ENCODE results near the gene MGAT4D.

The MGAT4D gene

GRCh38 chr4:140499391-140499790 is 1.3 kb upstream of the MGAT4D start:
- no peak for TF ChIP-seq REST (IDR thresholded peaks at IDR 0.05; ENCODE audit: insufficient replicate concordance, low read depth)
- no peak overlapping the region for H3K27ac ChIP-seq (replicated peaks)
- H3K4me3 ChIP-seq (replicated peaks; ENCODE audit: insufficient read depth, low read length) = no peak overlapping the region
- no peak for DNase-seq (ENCODE audit: low read depth in 1 of 2, low spot score in 1 of 2)
- H3K27me3 ChIP-seq (ENCODE audit: insufficient read depth, poor library complexity, severe bottlenecking) = peaks cover 46% of the 10 kb centered on the region

GRCh38 chr4:140497405-140497746 is 717 bp downstream of the MGAT4D start:
- H3K27me3 ChIP-seq (ENCODE audit: insufficient read depth, poor library complexity, severe bottlenecking) = peaks cover 42% of the 10 kb centered on the region
- no peak overlapping the region for H3K27ac ChIP-seq (replicated peaks)
- no peak for DNase-seq (ENCODE audit: low read depth in 1 of 2, low spot score in 1 of 2)
- no peak overlapping the region for H3K4me3 ChIP-seq (replicated peaks; ENCODE audit: insufficient read depth, low read length)
- no peak for TF ChIP-seq REST (IDR thresholded peaks at IDR 0.05; ENCODE audit: insufficient replicate concordance, low read depth)
- no peak for TF ChIP-seq SPI1 (IDR thresholded peaks at IDR 0.05; ENCODE audit: borderline replicate concordance, low read depth)
- TF ChIP-seq GABPA (IDR thresholded peaks at IDR 0.05; ENCODE audit: low read depth) = no peak
- no peak for TF ChIP-seq CTCF (IDR thresholded peaks at IDR 0.05; ENCODE audit: insufficient read depth, low read length)

GRCh38 chr4:140485939-140486338 is 12.2 kb downstream of the MGAT4D start:
- no peak overlapping the region for H3K27ac ChIP-seq (replicated peaks)
- no peak for TF ChIP-seq POLR2AphosphoS5 (IDR thresholded peaks at IDR 0.05; ENCODE audit: low read depth)
- no peak for TF ChIP-seq CTCF (IDR thresholded peaks at IDR 0.05; ENCODE audit: insufficient read depth, low read length)
- no peak for TF ChIP-seq REST (IDR thresholded peaks at IDR 0.05; ENCODE audit: insufficient replicate concordance, low read depth)
- TF ChIP-seq GABPA (IDR thresholded peaks at IDR 0.05; ENCODE audit: low read depth) = no peak
- TF ChIP-seq SPI1 (IDR thresholded peaks at IDR 0.05; ENCODE audit: borderline replicate concordance, low read depth) = no peak
- no peak overlapping the region for H3K4me3 ChIP-seq (replicated peaks; ENCODE audit: insufficient read depth, low read length)
- DNase-seq (ENCODE audit: low read depth in 1 of 2, low spot score in 1 of 2) = no peak
- no peaks in the 10 kb centered on the region for H3K27me3 ChIP-seq (ENCODE audit: insufficient read depth, poor library complexity, severe bottlenecking)

GRCh38 chr4:140483445-140483844 is 14.6 kb downstream of the MGAT4D start:
- no peak overlapping the region for H3K27ac ChIP-seq (replicated peaks)
- no peaks in the 10 kb centered on the region for H3K27me3 ChIP-seq (ENCODE audit: insufficient read depth, poor library complexity, severe bottlenecking)
- TF ChIP-seq REST (IDR thresholded peaks at IDR 0.05; ENCODE audit: insufficient replicate concordance, low read depth) (no peak), POLR2AphosphoS5 (IDR thresholded peaks at IDR 0.05; ENCODE audit: low read depth) (no peak), SPI1 (IDR thresholded peaks at IDR 0.05; ENCODE audit: borderline replicate concordance, low read depth) (no peak), CTCF (IDR thresholded peaks at IDR 0.05; ENCODE audit: insufficient read depth, low read length) (no peak), GABPA (IDR thresholded peaks at IDR 0.05; ENCODE audit: low read depth) (no peak)
- no peak overlapping the region for H3K4me3 ChIP-seq (replicated peaks; ENCODE audit: insufficient read depth, low read length)
- DNase-seq (ENCODE audit: low read depth in 1 of 2, low spot score in 1 of 2) = no peak
